Cerebellar nuclear complex (tissue), 1 donor: ENCODE results near the gene CYTL1.
"Not testable (repeated sequence)": the region's sequence is repeated elsewhere in the genome, so short reads cannot be mapped to it uniquely, and the experiment has no call there.

Source experiments
- DNase-seq, 2 experiments: peaks; one replicate each; lab custom pipeline; 2025; lab: John Stamatoyannopoulos, UW

The CYTL1 gene, protein sequence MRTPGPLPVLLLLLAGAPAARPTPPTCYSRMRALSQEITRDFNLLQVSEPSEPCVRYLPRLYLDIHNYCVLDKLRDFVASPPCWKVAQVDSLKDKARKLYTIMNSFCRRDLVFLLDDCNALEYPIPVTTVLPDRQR

DNA sequence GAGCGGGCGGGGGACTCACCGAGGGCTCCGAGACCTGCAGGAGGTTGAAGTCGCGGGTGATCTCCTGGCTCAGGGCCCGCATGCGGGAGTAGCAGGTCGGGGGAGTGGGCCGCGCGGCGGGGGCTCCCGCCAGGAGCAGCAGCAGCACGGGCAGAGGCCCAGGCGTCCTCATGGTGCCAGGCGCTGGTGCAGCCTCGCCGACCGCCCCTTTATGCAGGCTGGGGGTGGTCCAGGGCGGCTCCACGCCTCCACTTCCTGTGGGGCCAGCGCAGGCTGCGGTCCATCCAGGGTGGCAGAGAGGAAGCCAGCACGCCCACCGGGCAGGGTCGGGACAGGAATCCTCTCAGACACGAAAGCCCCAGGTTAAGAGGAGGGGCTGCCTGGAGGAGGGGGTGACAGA is at the start of gene CYTL1:
Gene CYTL1, minus strand, starts transcription at position 185 of the 400 bp plus-strand sequence. Its CDS starts 13 bp downstream, at position 172.
- DNase-seq, result no peak

DNA sequence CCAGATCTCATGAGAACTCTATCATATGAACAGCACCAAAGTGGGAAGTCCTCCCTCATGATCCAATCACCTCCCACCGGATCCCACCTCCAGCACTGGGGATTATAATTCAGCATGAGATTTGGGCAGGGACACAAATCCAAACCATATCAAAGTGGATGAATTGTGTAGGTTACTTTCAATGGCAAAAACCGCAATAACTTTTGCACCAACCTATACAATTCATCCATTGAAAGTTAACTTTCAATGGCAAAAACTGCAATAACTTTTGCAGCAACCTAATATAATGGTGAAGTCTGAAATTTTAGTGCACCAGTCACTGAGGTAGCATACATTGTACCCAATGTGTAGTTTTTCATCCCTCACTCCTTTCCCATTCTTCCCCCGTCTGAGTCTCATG is 48.6 kb upstream of the CYTL1 start:
- no peak for DNase-seq

DNA sequence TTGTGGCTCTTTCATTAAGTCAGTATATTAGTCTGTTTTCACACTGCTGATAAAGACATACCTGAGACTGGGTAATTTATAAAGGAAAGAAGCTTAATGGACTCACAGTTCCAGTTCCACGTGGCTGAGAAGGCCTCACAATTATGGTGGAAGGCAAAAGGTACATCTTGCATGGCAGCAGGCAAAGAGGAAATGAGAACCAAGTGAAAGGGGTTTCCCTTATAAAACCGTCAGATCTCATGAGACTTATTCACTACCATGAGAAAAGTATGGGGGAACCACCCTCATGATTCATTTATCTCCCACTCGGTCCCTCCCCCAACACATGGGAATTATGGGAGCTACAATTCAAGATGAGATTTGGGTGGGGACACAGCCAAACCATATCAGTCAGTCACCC is 47.7 kb upstream of the CYTL1 start:
- not testable (repeated sequence) for DNase-seq

DNA sequence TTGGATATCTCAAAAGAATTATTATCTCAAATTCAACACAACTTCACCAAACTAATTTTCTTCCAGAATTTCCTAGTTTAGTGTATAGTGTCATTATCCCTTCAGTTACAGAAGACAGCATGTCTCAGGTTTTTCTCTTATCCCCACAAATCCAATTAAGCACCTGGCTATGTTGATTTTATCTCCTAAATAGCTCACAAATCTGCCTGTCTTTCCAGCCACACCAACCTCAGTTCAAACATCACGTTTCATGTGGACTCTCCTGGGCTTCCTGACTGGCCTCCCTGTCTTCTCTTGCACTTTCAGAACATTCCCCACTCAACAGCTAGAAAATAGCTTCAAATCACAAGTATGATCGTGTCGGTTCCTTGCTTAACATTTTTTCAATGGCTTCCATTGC is 46.8 kb upstream of the CYTL1 start:
- DNase-seq, result no peak

DNA sequence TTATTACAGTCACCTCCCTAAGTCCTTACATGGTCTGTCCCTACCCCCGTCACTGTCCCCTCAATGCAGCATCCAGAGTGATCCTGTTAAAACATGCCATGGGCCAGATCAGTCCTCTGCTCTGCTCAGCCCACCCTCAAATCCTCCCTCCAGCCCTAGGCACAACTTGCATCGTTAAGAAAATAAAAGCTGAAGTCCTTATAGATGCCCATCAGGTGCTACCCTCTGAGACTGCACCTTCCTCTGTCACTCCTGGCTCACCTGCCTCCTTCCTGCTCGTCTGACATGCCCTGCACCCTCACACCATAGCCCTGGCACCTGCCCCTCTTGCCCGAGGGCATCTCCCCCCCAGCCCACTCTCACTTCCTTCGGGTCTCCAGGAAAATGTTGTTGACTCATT is 36.2 kb upstream of the CYTL1 start:
- DNase-seq, result no peak

DNA sequence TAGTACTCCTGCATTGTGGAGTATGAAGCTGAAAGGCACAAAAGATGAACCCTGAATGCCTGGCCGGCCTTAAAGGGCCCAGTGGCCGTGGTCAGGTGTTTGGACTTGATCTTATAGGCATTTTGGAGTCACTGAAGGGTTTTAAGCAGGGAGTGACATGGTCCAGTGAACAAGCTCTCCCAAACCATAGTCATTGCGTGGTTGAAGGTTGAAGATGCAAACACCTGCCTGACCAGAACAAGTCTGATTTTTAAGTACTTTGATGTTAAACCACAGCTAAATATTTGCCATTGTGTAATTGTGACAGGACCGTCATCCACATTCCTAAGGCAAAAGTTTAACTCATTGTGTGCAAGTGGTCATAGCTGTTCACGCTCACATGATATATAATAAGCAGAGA is 35.3 kb upstream of the CYTL1 start:
- DNase-seq, result no peak

DNA sequence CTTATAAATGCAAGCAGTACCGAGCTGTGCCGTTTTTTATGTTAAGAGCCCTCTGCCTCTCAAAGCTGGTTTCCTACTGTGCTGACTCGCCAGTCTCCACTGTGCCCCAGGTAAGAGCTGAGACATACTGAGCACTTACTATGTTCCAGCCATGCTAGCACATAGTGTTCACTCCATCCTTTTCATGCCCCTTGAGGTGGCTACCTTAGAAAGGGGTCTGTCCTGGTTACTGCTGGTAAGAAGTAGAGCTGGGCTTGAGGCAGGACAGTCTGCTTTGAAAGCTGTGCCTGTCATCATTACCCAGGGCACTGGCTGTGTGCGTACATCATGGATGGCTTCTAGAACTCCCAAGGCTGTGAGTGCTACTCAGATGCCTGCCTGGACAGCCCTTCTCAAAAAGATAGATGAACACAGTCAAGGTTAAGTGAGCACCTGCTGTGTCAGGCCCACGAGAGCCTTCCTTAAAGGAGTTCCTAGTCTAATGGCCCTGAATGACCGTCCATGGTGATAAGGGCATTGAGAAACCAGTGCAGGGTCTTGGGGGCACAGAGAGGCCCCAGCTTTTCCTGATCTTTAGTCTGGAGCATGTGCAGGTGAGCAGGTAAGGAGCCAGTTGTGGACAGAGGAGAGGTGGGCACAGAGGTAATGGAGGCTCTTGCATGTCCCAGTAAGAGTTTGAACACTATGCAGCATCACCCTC is 33.6 kb upstream of the CYTL1 start:
- DNase-seq, result no peak

DNA sequence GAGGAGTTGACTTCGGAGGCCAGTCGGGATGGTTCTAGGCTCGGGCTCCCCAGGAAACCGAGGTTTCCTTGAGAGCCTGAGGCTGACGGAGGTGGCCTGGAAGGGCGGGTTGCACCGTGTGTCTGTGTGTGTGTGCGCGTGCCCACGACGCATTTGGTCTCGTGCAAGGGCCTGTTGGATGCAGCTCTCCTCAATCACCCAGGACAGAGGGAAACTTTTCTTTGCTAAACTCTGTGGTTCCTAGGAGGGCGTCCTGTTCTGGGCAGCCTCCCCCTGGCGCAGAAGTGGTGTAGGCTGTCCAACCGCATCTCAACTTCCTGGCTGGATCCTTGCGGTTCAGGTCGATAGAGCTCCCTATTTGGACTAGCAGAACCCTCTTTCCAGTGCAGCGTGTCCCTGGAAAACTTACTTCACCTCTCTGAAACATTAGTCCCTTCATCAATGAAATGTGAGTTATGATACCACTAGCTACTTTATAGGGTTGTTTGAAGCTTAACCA is 33.0 kb upstream of the CYTL1 start:
- DNase-seq, result no peak

DNA sequence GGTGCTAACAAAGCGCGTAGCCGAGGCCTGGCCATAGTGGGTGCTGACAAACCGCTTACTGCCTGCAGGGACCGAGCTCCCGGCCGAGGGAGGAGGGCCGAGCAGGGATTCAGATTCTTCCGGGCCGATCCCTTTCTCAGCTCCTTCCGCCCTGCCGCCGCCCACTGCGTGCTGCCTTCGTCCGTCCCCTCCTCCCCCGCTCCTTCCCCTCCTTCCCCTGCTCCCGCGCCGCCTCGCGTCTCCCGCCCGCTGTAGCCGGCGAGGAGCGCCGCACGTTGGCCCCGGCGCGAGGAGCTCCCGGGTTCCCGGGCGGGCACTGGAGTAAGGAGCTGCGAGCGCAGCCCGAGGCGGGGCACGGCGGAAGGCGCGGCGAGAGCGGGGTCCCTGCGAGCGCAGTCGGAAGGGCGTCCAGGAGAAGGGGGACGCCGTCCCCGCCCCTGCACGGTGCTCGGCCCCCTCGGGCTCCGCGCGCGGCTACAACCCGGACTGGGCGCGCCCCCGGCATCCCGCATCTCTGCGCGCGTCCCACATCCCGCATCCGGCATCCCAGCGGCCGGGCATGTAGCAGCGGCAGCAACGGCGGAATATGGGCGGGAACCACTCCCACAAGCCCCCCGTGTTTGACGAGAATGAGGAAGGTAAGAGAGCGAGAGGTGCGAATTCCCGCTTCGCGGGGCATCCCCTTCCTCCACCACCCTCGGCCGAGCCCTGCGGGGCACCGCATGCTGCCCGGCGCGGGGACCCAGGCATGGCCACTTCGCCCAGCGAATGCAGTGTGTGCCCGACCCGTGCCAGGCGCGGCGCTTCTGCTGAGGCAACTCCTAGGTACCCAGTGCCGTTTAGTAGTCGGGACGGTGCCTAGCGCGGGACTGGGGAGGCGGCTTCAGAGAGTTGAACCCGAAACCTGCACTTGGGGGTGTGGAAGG is 32.3 kb upstream of the CYTL1 start, which contains the start of gene STK32B:
Gene STK32B, plus strand, starts transcription at position 203 of the 926 bp plus-strand sequence.
- DNase-seq, result no peak

DNA sequence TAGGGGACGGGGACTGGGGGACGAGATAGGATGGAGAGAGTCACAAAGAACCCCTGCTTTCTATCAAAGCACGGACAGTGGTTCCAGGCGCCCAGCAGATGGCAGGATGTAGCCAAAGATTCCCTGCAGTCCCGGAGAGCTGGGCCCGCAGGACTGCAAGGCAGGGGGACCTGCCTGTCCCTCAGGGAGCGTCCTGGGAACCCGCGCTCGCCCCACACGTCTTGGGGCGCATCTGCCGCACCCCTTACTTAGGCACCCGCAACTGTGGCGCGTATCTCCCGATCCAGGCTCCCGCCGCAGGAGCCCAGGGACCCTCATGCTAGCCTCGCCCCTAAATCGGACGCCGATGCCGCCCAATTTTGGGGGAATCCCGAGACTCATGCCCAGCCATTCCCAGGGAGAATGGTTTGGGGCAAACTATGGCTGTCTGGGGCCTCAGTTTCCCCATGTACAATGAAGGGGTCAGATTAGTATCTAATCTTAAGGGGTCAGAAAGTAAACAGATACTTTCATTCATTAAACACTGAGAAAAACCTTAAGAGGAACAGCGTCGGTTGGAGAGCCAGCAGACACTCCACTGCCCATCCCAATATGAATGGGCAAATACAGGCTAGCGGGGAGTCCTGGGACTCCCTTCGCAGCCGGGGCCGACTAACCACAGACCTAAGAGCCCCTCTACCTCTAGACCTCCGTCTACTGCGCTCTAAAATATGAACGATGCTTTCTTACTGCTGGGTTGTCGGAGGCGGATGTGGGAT is 31.4 kb upstream of the CYTL1 start:
- DNase-seq, result no peak

DNA sequence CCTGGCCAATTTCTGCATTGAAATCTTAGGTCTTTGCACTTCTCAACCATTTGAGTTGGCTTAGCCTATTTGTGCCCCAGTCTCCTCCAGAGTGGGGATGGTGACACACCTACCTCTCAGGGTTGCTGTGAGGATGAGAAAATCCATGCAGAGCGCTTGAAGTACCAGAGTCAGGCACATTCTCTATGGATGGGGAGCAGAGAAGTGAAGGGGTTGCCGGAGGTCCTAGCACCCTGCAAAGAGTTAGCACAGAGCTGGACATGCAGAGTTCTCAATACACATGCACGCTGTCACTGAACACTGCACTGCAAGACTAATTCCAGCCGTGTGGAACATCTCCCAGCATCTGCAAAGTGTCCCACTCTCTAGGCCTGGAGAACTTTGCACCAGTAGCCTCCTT is 29.5 kb upstream of the CYTL1 start:
- DNase-seq, result no peak

DNA sequence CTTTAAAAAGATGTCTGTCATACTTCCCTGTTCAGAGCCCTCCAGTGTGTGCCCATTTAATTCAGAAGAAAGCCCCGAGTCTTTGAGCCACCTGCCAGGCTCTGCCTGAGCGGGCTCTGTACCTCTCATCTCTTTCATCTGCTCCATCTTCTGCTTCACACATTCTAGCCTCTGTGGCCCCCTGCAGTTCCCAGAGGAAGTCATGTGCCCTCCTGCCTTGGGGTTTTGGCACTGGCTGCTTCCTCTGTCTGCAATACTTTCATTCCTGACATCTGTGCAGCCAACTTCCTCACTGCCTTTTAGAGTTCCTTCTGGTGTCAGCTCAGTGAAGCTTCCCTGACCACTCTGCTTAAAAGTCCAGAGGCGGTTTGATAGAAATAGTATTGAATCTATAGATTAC is 25.8 kb upstream of the CYTL1 start:
- no peak for DNase-seq

DNA sequence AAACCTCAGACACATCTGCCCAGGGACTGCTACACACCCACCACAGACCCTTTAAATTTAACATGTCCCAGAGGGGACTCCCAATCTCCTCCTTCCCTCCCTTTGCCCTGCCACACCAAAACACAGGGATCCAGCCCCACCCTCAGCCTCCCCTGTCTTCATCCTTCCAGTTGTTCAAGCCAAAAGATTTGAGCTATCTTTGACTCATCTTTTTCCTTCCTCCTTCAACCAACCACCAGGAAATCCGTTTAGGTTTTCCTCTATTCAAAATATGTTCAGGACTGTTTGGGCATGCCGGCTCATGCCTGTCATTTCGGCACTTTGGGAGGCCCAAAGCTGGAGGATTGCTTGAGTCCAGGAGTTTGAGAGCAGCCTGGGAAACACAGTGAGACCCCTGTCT is 25.1 kb upstream of the CYTL1 start:
- no peak for DNase-seq

DNA sequence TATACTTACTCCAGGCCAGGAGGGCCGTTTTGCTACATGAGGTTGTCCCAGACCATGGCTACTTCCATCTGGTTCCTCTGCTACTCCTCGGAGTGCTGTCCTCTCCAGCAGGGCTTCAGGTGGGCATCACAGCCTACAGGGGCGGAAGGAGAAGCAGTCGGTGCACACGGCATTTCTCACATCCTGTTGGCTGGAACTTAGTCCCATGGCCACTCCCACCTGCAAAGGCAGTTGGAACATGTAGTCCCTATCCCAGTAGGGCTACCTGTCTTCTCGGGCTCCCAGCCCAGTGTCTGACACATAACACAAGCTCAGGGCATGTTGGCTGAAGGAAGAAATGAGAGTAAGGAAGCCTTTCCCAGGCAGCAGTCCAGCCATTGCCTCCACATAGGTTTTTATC is 24.3 kb upstream of the CYTL1 start:
- no peak for DNase-seq

DNA sequence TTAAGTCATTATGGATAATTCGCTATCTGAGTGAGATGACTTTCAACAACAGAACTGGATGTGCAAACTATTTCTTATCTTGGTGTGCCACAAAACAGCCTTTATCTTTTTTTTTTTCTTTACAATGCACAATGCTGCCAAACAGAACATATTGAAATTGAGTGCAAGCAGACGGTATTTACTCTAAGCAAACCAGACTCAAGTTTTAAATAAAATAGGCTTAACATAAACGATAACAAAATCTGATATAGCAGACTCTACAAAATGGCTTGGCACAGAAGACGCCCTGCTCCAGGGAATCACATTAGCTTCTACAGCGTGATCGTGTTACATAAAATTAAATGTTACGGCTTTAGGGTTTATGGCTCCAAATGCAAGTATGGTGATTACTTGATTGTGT is 22.4 kb upstream of the CYTL1 start:
- DNase-seq, result no peak

DNA sequence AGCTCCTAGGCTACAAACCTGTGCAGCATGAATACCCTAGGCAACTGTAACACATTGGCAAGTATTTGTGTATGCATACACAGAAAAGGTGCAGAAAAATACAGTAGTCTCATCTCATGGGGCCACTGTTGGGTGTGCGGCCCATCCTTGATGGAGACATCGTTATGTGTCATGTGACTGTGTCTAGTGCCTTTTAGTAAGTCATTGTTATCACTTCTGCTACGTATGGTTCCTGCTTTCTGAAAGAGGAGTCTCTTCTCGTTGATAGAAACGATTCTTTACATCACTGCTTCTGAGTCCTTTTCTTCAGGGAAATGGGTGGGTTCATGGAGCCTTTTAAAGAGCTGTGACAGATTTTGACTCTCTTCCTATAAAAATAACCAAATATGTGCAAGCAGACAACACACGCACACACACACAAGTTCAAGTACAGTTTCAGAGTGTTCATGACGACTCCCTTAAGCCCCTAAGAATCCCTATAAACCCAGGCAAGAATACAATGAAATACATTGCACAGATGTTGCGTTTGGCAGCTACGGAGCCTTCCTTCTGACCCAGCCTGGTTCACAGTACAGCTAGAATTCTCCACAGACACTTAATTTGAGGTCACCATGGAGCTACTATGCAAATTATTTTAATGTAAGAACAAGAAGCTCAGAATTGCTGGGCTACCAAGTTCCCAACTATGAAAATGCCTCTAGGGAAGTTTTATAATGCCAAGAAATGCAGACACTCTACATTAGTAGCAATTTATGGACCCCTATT is 21.8 kb upstream of the CYTL1 start:
- no peak for DNase-seq

DNA sequence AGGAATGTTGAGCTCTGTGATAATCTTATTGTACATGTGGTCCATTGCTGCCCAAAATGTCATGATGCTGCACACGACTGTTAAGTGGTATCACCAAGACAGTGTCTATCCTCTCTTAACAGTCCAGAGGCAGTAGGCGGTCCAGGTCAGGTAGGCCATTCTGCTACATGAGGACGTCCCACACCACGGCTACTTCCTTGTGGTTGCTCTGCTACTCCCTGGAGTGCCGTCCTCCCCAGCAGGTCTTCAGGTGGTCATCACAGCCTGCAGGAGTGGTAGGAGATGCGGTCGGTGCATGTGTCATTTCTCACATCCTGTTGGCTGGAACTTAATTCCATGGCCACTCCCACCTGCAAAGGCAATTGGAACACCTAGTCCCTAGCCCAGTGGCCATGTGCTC is 20.5 kb upstream of the CYTL1 start:
- no peak for DNase-seq

DNA sequence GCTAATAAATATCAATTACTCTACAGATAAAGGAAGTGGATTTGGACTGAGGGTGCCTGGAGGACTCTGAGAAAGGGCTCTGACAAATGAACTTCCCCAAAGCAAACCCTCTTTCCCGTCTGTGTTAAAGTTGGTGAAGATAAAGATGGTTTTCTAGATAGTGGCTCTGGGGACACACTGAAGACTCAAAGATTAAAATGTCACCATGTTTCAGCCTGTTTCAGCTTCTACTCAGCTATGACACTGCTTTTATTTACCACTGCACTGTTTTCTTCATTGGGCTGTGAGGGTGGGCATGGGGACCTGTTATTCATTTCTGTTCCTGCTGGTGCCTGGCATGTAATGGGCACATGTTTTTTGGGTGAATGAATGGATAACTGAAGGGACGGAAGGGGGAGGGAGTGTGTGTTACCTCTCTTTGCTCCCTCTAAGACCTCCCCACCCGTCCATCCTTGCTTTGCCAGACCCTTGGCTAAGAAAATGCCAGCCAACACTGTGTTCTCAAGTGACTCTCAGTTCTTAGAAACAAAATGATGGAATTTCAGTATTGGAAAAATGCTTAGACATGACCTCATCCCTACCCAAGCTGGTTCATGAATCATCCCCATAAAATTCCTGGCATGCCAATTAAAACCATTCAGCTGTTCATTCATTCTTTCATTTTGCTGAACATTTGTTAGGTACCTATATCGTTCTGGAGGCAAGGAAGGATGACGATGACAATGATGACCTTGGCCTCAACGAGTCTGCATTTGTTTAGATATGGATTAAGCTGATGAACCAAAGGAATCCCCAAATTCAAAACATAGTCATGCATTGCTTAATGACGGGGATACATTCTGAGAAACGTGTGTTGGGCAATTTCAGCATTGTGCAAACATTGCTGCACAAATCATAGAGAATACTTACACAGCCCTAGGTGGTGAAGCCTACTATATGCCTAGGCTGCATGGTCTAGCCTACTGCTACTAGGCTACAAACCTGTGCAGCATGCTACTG is 18.6 kb upstream of the CYTL1 start:
- no peak for DNase-seq

DNA sequence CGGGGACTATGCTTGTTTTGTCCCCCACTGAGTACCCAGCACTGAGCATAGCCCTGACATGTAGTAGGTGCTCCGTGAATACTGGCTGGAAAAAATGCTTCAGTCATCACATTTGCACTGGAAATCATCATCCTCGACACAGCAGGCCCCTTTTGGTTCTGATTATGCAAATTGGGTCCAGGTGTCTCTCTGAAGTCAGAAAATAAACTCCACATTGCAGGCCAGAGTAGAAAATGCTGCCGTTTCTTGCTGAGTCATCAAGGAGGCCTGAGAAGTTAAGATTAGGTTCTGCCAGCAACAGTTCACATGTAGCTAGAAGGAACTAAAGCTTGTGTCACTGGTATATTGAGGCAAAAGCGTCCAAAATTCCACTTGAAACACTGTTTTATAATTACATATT is 17.0 kb upstream of the CYTL1 start:
- DNase-seq, result no peak

DNA sequence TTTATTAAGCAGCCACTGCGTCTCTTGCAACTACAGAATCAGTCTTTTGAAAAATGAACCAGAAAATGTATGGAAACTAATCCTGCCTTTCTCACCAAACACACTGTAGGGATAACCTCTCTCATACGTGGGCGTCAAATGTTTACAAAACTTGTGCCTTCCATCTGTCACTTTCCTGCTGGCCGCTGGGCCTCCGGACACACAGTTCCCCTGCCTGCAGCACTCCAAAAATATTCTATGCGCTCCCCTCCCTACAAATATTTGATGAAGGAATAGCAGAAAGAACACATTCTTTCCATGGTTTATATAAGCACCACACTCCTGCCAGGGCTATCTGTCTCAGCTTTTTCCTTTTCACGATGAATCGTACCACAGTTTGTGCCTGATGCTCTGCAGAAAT is 14.9 kb upstream of the CYTL1 start:
- no peak for DNase-seq
